GM20431 (cell line): ENCODE data around the gene SPTB.

Experiments
- in situ Hi-C: fragments of 300-500 bp; cut with MseI, MboI; formaldehyde crosslinking; loops from one replicate; pipeline ENCODE4 v1.15.0; 2020; ENCODE audit warnings: low sequenced_read_pairs; ENCODE audit not compliant: unreplicated experiment

The SPTB gene

DNA sequence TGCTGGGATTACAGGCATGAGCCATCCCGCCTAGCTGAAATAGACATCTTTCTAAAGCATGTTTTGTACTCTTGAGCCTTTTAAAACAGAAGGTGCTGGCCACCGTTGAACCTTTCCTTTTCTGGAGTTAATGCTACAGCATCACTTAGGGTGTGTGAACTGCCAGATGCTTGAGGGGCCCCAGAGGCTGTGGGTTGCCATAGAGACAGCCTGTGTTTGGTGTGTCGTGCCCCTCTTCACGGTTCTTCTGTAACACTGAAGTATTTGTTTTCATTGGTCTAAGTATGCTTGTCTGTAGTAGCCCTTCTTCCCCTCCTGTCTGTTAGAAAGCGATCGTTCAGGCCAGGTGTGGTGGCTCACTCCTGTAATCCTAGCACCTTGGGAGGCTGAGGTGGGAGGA is 144.7 kb downstream of the SPTB start:
- in situ Hi-C loops: no loop called here

DNA sequence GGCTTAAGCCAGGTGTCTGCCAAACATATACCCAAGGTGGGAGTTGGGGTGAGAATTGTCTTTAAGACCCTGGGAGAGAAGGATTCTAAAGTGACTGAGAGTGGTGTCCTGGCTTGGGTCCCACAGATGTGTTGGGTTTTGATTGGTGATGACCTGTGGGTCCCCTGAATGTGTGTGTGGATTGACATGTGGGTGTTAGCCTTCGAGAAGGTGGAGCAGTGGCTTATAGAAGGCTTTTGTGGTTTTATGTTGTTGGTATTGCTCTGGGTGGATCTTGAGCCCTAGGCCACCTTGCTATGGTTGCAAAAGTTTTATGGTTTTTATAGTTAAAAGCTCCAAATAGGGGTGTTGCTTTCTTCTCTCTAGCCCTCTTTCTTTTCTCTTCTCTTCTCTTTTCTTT is 145.8 kb downstream of the SPTB start:
- in situ Hi-C loops: no loop called here

DNA sequence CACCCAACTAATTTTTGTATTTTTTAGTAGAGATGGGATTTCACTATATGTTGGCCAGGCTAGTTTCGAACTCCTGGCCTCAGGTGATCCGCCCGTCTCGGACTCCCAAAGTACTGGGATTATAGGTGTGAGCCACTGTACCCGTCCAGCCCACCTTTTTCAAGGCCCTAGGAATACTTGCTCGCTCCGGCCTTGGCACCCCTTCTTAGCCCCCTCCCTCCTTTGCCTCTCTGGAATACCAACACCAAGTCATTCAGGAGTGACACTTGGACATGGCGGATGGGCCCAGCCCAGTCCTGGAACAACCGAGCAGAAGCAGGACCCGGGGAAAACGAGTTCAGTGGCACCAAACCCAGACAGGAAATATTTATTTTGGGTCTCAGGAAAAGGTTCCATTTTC is 146.4 kb downstream of the SPTB start:
- in situ Hi-C loops: no loop called here

DNA sequence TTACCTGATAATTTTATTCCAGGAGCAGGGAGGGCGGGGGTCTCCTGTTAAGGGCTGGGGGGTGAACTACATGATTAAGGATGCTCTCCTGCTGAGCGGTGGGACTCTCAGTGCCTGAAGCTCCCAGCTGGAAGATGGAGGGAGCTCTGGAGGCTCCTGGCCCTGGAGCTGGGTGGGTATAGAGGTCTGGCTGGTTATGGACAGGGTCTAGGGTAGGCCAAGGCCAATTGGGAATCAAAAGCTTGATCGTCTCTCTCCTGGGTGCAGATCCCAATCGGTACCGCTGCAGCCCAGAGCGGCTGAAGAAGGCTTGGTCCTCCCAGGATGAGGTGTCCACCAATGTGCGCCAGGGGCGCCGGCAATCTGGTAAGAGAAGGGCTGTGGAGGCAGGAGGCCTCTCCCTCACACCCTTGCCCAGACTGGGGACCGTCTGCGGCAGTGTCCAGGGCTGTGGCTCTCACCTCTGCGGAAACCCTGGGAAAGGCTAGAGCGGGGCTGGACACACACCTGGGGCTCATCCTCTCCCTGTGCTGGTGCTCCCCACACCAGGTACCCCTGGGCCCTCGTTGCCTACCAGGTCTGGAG is 147.1 kb downstream of the SPTB start:
- in situ Hi-C loops: no loop called here

DNA sequence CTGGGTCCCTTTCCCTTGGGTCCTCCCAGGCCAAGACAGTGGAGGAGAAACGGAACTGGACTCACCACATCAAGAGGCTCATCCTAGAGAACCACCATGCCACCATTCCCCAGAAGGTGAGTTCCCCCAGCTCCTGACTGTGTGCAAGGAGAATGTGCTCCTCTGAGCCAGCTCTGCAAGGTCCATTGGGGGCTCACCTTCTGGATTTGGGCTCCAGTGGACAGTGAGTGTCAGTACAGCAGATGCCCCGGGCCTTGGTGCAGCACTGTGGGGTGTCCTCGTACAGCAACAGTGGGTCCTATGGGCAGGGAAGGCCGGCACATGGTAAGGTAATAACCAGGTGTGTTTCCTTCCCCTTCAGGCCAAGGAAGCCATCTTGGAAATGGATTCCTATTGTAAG is 147.6 kb downstream of the SPTB start:
- in situ Hi-C loops: no loop called here

DNA sequence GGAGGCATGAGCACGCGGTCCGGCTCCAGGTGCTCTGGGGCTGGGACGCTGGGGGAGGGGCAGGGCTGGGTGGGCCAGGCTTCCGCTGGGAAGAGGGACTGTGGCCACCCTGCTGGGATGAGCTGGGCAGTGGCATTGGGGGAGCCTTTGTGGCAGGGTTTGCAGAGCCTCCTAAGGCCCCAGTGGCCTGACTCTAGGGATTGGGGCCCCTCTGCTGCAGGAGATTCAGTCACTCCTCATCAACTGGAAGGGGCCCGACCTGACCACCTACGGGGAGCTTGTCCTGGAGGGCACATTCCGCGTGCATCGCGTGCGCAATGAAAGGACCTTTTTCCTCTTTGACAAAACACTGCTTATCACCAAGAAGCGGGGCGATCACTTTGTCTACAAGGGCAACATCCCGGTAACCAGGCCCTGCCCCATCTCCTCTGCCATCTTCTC is 148.5 kb downstream of the SPTB start:
- in situ Hi-C loops: no loop called here

DNA sequence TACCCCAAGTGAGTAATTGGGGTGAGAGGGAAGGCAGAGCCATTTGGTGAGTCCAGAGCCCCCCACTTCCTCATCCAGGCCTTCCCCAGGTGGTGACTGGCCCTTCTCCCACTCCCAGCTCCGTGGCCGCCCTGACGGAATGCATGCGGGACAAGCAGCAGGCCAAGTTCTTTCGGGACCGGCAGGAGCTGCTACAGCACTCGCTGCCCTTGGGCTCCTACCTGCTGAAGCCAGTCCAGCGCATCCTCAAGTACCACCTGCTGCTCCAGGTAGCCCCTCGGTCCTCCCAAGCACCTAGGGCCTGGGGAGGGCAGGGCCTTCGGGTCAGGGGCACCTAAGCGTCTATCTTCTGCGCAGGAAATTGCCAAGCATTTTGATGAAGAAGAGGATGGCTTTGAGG is 149.0 kb downstream of the SPTB start:
- in situ Hi-C loops: no loop called here

DNA sequence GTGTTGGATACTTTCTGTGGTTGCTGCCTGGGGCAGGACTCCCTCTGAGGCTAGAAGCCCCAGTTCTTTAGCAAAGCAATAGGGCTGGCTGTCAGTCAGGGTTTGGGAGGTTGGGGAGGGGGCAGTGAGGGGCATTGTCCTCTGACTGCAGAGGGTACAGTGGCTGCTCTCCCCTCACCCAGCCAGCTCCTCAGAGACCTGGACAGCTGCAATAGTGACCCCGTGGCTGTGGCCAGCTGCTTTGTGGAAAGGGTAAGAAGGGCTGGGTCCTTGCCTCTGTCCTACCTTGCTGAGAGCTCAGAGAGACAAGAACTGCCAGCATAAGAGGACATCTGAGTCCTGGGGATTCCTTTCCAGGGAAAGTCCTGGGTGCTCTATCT is 149.7 kb downstream of the SPTB start:
- in situ Hi-C loops: no loop called here

DNA sequence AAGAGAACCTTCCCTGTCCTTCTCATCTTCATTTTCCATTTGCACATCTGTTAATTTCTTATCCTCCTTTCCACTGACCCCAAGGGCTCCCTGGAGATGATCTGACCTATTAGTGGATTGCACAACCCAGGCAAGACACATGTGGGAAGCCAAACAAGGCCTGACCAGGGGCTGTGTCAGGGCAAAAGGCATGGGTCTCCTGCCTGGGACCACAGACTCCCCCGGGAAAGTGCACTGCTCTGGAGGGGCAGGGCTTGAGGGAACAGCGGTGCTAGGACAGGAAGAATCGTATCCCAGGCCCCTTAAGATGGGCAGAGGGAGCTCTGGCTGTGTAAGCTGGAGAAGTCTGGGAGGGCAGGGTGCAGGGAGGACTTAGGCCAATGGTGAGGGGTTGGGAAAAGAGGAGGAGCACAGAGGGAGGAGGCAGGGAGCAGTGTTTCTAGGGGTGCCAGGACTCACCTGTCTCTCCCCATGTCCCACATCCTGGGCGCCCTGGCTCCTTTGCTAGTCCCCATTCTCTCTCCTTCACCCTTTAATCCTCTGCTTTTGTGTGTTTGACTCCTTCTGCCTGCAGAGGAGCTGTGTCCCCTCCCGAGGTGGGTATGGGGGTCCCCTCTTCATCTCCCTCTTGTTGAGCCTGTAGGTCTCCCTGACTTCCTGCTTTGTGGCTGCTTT is 150.2 kb downstream of the SPTB start:
- in situ Hi-C loops: no loop called here

DNA sequence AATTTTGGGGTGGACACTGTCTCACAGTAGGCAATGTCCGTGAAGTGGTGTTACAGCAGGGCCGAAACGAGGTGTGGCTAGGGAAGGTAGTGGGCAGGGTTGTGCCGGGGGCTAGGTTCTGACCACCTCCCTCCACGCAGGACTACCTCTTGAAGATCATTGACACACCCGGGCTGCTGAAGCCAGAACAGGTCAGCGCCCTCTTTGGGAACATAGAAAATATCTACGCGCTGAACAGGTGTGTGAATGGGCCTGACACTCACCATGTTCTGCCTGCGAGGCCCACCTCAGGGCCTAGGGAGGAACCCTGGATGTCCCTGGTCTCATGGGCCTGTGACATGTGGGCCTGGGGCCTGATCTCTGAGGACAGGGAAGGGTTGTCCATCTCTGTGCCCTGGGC is 150.9 kb downstream of the SPTB start:
- in situ Hi-C loops: no loop called here

DNA sequence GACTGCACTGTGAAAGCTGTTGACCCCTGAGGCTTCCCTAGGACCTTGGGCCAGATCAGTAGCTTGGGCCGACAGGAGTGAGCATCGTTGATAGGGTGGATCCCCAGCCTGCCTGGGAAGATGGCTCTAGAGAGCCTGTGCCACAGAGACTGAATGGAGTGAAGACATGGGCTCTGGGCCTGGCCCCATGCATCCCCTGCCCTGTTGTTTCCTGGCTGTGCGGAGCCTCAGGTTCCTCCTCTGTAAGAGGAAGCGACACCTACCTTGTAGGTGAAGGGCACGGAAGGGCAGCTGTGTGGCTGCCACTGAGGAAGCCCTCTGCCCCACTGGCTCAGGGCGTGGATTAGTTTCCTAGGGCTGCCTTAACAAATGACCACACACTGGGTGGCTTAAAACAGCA is 151.6 kb downstream of the SPTB start:
- in situ Hi-C loops: no loop called here

DNA sequence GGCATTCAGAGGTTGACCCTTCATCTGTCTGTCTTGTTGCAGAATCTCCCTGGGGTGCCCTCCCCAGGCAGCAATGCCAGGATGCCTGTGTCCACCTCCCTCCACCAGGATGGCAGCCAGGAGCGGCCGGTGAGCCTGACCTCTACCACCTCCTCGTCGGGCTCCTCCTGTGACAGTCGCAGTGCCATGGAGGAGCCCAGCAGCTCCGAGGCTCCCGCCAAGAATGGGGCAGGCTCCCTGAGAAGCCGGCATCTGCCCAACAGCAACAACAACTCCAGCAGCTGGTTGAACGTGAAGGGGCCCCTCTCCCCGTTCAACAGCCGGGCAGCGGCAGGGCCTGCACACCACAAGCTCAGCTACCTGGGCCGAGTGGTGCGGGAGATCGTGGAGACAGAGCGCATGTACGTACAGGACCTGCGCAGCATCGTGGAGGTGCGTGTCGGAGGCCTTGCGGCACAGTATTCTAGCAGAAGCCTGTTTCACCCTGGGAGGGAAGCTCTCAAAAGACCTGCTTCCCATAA is 152.1 kb downstream of the SPTB start:
- in situ Hi-C loops: no loop called here

DNA sequence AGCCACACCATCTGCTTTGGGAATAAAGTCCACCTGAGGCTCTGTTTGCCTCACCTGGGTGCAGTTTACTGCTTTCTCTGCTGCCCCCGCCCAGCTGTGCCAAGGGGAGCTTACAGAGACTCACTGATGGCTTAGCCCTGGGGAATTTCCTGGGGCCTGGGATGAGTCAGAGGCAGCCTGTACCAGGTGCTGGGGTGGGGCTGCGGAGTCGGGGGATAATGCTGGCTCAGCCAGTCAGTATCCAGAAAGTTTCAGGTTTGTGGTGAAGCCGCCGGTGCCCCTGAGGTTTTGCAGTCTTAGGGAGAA is 153.2 kb downstream of the SPTB start:
- in situ Hi-C loops: no loop called here

DNA sequence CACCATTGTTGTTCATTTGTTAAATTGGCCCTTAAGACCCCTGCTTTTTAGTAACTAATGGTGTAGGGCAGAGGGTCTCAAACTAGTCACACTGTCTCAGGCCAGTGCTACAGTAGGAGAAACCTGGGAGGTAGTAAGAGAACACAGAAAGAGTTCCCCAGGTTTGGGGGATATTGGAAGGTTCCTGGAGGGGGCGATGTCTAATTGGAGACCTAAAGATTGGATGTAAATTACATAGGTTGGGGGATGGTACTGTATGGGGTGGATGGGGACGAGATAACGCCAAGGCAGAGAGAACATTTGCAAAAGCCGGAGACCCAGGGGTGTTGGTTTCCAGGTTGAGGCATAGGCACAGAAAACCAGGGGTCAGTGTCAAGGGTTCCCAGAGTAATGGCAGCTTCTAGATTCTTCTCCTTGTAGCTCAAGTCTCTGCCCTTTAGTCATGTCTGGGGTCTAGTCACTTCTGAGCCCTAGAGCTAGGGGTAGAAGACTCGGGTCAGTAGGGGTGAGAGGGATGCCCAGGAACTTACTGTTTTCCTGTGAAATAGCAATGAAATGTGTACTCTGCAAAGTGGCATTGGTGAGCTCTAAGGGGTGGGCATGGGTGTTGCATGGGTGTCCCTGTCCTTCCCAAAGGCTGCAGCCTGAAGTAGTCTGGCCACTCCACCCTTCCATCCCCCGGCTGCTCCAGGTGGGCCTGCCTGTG is 153.7 kb downstream of the SPTB start:
- in situ Hi-C loops: no loop called here

DNA sequence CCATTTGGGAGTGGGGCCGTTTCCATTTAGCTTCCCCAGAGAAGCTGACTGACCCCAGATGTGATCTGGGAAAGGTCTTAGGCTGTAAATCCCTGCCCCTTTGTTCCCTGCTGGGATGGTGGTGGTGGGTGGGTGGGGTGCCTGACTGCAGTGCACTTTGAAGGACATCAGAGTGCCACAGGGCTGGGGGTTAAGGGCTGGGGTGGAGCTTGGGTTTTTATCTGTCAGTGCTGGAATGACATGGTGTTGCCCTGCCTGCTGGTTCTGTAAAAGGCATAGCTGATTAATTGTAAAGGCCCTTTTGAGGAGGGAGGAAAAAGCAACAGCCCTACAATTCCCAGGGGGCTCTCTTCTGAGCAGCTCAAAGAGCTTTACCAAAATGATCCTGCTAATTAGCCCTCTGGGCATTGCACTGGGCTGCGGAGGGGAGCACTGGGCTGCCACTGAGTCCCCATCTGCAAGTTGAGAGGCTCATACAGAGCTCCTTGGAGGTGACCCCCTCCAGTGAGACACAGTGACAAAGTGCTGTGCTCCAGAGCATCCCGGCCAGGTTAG is 154.4 kb downstream of the SPTB start:
- in situ Hi-C loops: no loop called here

DNA sequence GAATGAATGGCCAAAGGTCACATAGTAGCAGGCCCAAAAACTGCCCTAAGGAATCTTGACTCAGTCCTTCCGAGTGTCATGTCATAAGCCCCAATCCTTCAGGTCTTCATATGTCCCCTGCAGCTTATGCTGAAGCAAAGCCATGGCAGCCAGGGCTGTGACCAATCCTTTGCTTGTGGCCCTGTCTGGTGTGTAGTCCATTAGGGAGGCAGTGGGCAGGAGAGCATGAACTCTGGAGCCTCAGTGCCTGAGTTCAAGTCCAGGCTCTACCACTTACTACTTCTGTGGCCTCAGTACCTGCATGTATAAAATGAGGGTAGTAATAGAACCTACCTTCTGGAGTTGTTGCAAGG is 155.2 kb downstream of the SPTB start:
- in situ Hi-C loops: no loop called here

DNA sequence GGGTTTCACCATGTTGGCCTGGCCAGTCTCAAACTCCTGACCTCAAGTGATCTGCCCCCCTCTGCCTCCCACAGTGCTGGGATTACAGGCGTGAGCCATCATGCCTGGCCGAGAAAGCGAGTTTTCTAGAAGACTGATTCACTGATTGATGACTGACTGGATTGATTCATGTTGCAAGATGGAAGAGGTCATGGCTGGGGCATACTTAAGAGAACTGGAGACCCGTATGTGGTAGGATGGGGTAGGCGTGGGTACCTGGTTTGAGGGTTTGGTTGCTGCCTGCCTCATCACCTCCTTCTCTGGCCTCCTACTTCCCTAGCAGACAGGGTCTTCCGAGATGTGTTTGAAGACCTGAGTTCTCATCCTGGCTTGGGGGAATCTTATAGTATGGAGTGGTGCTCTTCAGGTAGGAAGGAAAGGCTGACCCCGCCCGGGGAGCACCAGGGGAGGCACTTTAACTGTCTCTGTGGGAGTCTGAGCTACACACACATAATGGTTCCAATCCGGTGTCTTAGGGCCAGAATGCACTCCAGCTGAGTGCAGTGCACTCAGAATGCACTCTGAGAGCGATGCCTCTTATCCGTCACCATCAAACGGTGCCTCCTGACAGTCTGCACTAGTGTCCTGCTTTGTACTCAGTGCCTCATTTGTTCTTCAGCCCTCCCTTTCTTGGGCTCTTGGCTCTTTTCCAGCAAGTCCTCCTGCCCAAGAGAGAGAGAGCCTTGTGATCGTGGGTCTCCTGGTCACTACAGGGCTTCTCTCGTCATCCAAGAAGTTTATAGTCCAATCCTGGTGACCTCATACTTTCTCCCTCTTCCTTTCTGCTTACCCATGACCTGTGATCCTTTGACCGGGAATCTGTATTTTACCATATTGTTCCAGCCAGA is 155.8 kb downstream of the SPTB start:
- in situ Hi-C loops: no loop called here

DNA sequence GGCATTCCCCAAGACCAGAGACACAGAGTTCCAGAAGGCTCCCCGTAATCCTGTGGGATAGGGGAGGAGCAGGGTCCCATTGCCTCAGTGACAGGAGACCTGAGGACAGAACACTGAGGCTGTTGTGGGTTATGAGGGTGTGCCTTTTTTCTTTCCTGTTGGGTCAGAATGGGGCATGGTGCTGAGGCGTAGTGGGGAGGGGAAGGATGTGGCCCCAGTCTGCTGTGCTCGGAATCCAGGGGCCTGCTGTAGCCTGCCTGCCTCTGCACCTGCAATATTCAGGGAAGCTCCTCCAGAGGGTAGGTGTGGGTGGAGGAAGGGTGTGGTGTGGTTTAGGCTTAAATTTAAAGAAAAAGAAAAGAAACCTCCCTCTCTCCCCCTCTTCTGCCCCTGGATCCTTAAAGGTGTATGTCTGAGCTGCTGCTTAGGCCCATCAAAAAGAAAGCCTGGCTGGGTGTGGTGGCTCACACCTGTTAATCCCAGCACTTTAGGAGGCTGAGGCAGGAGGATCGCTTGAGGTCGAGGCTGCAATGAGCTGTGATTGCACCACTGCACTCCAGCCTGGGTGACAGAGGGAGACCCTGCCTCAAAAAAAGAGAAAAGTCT is 156.8 kb downstream of the SPTB start:
- in situ Hi-C loops: no loop called here

DNA sequence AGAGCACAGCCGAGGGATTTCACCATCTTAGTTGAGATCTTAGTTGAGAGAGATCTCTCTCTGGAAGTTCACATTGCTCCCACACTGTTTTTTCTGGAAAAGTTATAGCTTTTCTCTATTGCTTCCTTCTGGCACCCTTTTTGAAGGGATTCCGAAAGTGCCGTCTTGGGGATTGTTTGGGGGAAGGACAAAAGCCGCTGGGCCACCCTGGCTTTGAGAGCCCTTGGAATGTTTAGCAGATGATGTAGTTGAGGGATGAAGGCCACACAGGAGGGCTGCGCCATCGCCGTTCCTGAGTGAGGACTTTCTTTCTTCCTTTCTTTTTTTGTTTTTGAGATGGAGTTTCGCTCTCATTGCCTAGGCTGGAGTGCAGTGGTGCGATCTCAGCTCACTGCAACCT is 157.8 kb downstream of the SPTB start:
- in situ Hi-C loops: no loop called here

DNA sequence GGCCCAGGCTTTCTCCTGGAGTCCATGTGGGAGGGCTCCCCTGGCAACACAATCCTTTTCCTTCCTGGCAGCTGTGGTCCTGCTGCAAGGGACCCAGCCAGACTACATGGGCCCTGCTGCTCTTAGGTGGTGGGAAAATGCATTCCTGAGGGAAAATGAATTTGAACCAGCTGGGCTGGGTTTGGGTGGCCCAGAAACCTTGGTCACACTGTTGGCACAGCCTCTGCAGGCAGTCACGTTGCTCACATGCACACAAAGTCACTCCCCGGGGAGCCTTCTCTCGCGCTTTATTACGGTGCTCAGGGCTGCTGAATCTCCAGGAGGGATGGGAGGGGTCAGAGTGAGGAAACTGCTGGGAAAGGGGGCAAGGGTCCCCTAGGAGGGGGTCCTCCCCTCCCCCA is 158.3 kb downstream of the SPTB start:
- in situ Hi-C loops: no loop called here
